Kidney glomerular epithelial cell (primary cell): Measurements from ENCODE around the gene MAP3K9.

Experiments
- DNase-seq: peaks from one replicate; lab custom pipeline; 2025; lab: John Stamatoyannopoulos, UW

The MAP3K9 gene

GRCh38 chr14:70698288-70698687 lies 111.0 kb downstream of the MAP3K9 start:
- DNase-seq, result peak; percentile 14

GRCh38 chr14:70697701-70698100 lies 111.6 kb downstream of the MAP3K9 start:
- no peak for DNase-seq

GRCh38 chr14:70696026-70696425 lies 113.3 kb downstream of the MAP3K9 start:
- no peak for DNase-seq

GRCh38 chr14:70692210-70692609 lies 117.1 kb downstream of the MAP3K9 start:
- no peak for DNase-seq

DNA sequence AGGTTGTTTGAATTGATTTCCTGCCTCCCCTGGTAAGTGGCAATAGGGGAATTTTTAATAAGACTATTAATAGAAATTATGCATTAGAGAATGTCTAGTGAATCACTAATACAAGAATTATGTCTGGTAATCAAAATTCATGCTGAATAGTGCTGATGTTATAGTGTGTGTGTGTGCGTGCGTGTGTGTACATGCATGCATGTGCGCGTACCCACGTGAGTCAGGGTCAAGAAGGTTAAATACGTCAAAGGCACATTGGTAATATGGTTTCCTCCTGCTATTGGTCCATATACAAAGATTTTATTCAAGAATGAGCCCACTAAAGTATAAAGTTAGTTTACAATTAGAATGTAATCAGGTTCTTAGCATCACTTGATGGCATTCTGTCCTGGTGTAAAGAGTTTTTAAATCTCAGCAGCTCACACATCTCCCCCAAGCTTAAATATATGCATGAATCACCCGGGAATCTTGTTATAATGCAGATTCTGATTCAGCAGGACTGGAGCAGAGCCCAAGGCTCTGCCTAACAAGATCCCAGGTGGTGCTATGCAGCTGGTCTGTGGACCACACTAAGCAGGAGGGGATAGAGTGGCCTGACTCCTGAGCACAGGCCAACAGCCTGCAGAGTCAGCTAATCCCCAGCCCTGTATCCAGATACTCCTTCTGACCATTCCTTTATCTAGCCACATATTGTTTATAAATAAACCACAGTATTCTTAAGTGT lies 123.7 kb downstream of the MAP3K9 start:
- DNase-seq, result no peak

DNA sequence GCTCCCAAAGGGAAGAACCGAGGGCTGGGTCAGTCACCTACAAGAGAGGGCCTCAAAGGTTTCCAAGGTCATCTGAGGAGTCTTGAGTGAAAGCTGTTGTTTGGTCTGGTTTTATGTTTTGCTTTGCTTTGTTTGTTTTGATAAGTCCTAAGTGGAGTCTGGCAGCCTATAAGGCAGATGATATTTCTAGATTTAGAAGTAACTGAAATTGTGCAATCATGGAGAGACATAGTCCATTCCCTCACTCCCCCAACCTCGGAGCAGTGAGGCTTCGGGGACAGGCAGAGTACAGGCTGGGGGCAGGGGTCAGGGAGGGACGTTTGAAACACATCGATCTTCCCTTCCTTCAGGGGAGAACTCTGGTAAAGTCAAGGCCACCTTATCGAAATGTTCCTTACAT lies 125.3 kb downstream of the MAP3K9 start:
- no peak for DNase-seq

DNA sequence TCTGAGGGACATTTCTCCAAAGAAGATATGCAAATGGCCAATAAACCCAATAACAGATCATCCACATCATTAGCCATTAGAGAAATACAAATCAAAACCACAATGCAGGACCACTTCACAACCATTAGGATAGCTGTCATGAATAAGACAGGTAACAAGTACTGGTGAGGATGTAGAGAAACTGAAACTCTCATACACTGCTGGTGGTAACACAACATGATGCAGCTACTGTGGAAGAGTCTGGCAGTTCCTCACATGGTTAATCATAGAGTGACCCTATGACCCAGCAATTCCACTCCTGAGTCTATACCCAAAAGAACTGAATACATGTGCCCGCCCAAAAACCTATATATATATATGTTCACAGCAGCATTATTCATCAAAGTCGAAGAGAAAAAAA lies 128.6 kb downstream of the MAP3K9 start:
- DNase-seq, result no peak

DNA sequence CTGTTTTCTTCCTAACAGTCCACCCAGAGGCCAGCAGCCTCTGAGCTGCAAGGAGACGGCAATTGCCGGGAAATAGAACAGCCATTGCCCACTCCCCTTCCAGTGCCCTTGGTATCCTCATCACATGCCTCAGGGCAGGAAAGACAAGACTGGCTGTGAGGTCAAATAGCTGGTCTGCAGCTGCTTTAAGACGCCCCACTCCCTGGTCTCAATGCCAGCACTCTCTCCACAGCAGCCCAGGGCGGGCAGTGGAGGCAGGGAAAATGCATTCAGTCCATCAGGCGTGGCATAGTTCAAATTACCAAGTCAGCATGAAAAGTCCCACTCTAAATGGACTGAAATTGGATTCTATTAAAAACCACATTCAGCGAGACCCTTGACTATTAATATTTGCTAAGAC lies 132.0 kb downstream of the MAP3K9 start:
- no peak for DNase-seq
